MM.1S (cell line): Measurements from ENCODE around the gene CLEC16A.

Experiments
- DNase-seq: peaks from one replicate; pipeline ENCODE4 v3.0.0-alpha.2; 2015
- H2AFZ ChIP-seq: fragments of 300-600 bp; sonication (generic); 2 replicates; pipeline ENCODE4 v1.6.0; 2016; ENCODE audit warnings: antibody characterized with exemption, low read length
- H3F3A ChIP-seq: fragments of 300-600 bp; sonication (generic); 2 replicates; pipeline ENCODE4 v1.6.1; 2016; ENCODE audit warnings: mild to moderate bottlenecking, antibody characterized with exemption, low read length, moderate library complexity, mixed read lengths; ENCODE audit not compliant: insufficient read depth
- H3K27ac ChIP-seq: fragments of 300-600 bp; sonication (generic); 2 replicates; pipeline ENCODE4 v1.5.1; 2016; ENCODE audit warnings: mild to moderate bottlenecking, low read length
- H3K27me3 ChIP-seq: fragments of 300-600 bp; sonication (generic); replicated peaks from 2 replicates; pipeline ENCODE4 v1.6.0; 2016; ENCODE audit warnings: low read length; ENCODE audit not compliant: insufficient read depth
- H3K36me3 ChIP-seq: fragments of 300-600 bp; sonication (generic); replicated peaks from 2 replicates; pipeline ENCODE4 v1.6.1; 2016; ENCODE audit warnings: mild to moderate bottlenecking, low read length, mixed read lengths; ENCODE audit not compliant: insufficient read depth
- H3K4me1 ChIP-seq: fragments of 300-600 bp; sonication (generic); 2 replicates; pipeline ENCODE4 v1.6.1; 2016; ENCODE audit warnings: low read length, mixed read lengths
- H3K4me2 ChIP-seq: fragments of 300-600 bp; sonication (generic); 2 replicates; pipeline ENCODE4 v1.6.0; 2016; ENCODE audit warnings: low read depth, low read length
- H3K4me3 ChIP-seq: fragments of 300-600 bp; sonication (generic); 2 replicates; pipeline ENCODE4 v1.5.1; 2016; ENCODE audit warnings: low read length, mixed read lengths
- H3K79me2 ChIP-seq: fragments of 300-600 bp; sonication (generic); 2 replicates; pipeline ENCODE4 v1.6.1; 2016; ENCODE audit warnings: mixed run types, low read length, mixed read lengths
- H3K9ac ChIP-seq: fragments of 300-600 bp; sonication (generic); 2 replicates; pipeline ENCODE4 v1.6.1; 2016; ENCODE audit warnings: low read length, mixed read lengths
- H3K9me2 ChIP-seq: fragments of 300-600 bp; sonication (generic); replicated peaks from 2 replicates; pipeline ENCODE4 v1.6.1; 2016; ENCODE audit warnings: mild to moderate bottlenecking, low read length, mixed read lengths; ENCODE audit not compliant: insufficient read depth
- H3K9me3 ChIP-seq: fragments of 300-600 bp; sonication (generic); replicated peaks from 2 replicates; pipeline ENCODE4 v1.6.1; 2016; ENCODE audit warnings: mild to moderate bottlenecking, low read length, mixed read lengths; ENCODE audit not compliant: insufficient read depth
- H4K20me1 ChIP-seq: fragments of 300-600 bp; sonication (generic); 2 replicates; pipeline ENCODE4 v1.6.1; 2016; ENCODE audit warnings: mild to moderate bottlenecking, low read length, moderate library complexity, mixed read lengths; ENCODE audit not compliant: insufficient read depth
- EZH2 ChIP-seq: fragments of 300-600 bp; sonication (generic); optimal IDR thresholded peaks from 2 replicates; pipeline ENCODE3; 2017; ENCODE audit warnings: low read depth, mild to moderate bottlenecking, antibody characterized with exemption, low read length, mixed read lengths
- EZH2phosphoT487 ChIP-seq: fragments of 300-600 bp; sonication (generic); IDR thresholded peaks from 2 replicates; pipeline ENCODE4 v1.6.1; 2018; ENCODE audit warnings: antibody characterized with exemption, low read length
- TF ChIP-seq, protein P1 (sequence below): fragments of 300-600 bp; sonication (generic); IDR thresholded peaks from 2 replicates; pipeline ENCODE4 v1.5.1; 2016; ENCODE audit warnings: antibody characterized with exemption, low read length, mixed read lengths

CLEC16A gene

GRCh38 chr16:10944249-10945064 lies at the start of gene CLEC16A:
TSS of gene CLEC16A (plus strand) at chr16:10944564. CDS start at chr16:10944718, 154 bp downstream.
- Histone ChIP-seq H4K20me1 (peaks cover 6% of the 10 kb centered on the region; the same call in 1 of the 2 replicates), H3K27ac (peak within 1 kb of the TSS; percentile 26; the same call in 1 of the 2 replicates), H3K9ac (peak within 1 kb of the TSS; percentile 84)

GRCh38 chr16:10895053-10895946 lies 49.1 kb upstream of the CLEC16A start:
- Histone ChIP-seq H3K9ac (no peak overlapping the region), H3K36me3 (0 out of 2 replicates have a peak, but pooled peaks cover 3% of the 10 kb centered on the region), H3K4me2 (no peak overlapping the region), H3K9me3 (no peaks in the 10 kb centered on the region), H3K9me2 (no peaks in the 10 kb centered on the region), H3K27ac (no peak overlapping the region), H3F3A (no peaks in the 10 kb centered on the region), H3K27me3 (no peaks in the 10 kb centered on the region), H3K4me1 (no peaks in the 10 kb centered on the region), H4K20me1 (no peaks in the 10 kb centered on the region), H3K79me2 (peaks cover 23% of the 10 kb centered on the region; the same call in 1 of the 2 replicates), H2AFZ (no peak overlapping the region), H3K4me3 (no peak overlapping the region)
- no peak for DNase-seq
- TF ChIP-seq, protein P1, sequence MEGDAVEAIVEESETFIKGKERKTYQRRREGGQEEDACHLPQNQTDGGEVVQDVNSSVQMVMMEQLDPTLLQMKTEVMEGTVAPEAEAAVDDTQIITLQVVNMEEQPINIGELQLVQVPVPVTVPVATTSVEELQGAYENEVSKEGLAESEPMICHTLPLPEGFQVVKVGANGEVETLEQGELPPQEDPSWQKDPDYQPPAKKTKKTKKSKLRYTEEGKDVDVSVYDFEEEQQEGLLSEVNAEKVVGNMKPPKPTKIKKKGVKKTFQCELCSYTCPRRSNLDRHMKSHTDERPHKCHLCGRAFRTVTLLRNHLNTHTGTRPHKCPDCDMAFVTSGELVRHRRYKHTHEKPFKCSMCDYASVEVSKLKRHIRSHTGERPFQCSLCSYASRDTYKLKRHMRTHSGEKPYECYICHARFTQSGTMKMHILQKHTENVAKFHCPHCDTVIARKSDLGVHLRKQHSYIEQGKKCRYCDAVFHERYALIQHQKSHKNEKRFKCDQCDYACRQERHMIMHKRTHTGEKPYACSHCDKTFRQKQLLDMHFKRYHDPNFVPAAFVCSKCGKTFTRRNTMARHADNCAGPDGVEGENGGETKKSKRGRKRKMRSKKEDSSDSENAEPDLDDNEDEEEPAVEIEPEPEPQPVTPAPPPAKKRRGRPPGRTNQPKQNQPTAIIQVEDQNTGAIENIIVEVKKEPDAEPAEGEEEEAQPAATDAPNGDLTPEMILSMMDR, result no peak
- TF ChIP-seq EZH2 (no peak), EZH2phosphoT487 (no peak)

More at GRCh38 chr16:10944249-10945064, at the start of gene CLEC16A:
- DNase-seq, result peak; percentile 97
- Histone ChIP-seq H3K4me1 (peaks cover 32% of the 10 kb centered on the region), H3K9me3 (no peaks in the 10 kb centered on the region), H3K4me2 (peak within 1 kb of the TSS; percentile 83), H2AFZ (peak within 1 kb of the TSS; percentile 89), H3F3A (0 out of 2 replicates have a peak, but pooled peaks cover 6% of the 10 kb centered on the region), H3K27me3 (no peaks in the 10 kb centered on the region), H3K4me3 (peak within 1 kb of the TSS; percentile 97), H3K79me2 (peaks cover 68% of the 10 kb centered on the region), H3K9me2 (no peaks in the 10 kb centered on the region), H3K36me3 (no peaks in the 10 kb centered on the region)
- TF ChIP-seq EZH2, result no peak

DNA sequence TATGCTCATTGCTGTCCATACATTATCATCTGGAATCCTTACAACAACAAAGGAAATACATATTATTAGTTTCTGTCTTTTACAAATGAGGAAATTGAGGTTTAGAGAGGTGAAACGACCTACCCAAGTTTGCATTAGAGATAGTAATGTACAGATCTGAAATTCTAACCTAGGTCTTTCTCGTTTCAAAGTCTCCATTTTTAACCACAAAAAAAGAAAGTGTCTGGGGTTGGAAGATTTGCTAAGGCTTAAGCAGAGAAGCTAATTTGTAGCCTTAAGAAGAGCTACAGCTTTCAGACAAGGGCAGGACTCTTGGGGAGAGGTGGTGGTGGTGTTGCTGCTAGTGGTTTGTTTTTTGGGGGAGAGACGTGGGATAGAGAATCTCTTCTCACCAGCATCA lies 48.2 kb upstream of the CLEC16A start:
- no peaks in the 10 kb centered on the region for H3K27me3 ChIP-seq
- no peak overlapping the region for H3K9ac ChIP-seq
- no peaks in the 10 kb centered on the region for H3K9me2 ChIP-seq
- no peaks in the 10 kb centered on the region for H3F3A ChIP-seq
- no peak overlapping the region for H3K27ac ChIP-seq
- no peak for DNase-seq
- no peak overlapping the region for H2AFZ ChIP-seq
- no peak overlapping the region for H3K4me2 ChIP-seq
- no peaks in the 10 kb centered on the region for H3K4me1 ChIP-seq
- H3K9me3 ChIP-seq, result no peaks in the 10 kb centered on the region
- H3K79me2 ChIP-seq, result peaks cover 16% of the 10 kb centered on the region; the same call in 1 of the 2 replicates
- H3K36me3 ChIP-seq, result 0 out of 2 replicates have a peak, but pooled peaks cover 3% of the 10 kb centered on the region
- no peaks in the 10 kb centered on the region for H4K20me1 ChIP-seq
- H3K4me3 ChIP-seq, result no peak overlapping the region
- TF ChIP-seq EZH2, result no peak
- TF ChIP-seq, protein P1, result no peak
- no peak for TF ChIP-seq EZH2phosphoT487
